Panc1 (cell line): Measurements from ENCODE around the gene TRAF7.
"Not testable (repeated sequence)": the region's sequence is repeated elsewhere in the genome, so short reads cannot be mapped to it uniquely, and the experiment has no call there.

ENCODE experiments used
- POLR2AphosphoS5 ChIP-seq: IDR thresholded peaks from 2 replicates; pipeline ENCODE4 v1.6.1; 2012; ENCODE audit warnings: mild to moderate bottlenecking, low read depth, low read length, moderate library complexity
- TCF7L2 ChIP-seq: IDR thresholded peaks from 2 replicates; pipeline ENCODE4 v1.6.1; 2011; ENCODE audit warnings: mild to moderate bottlenecking, low read depth, low read length, inconsistent platforms
- TF ChIP-seq, protein P1 (sequence below): fragments of 450-650 bp; IDR thresholded peaks from 2 replicates; pipeline ENCODE4 v1.5.1; 2017; ENCODE audit warnings: mild to moderate bottlenecking
- TF ChIP-seq, protein P2 (sequence below), 2 experiments: IDR thresholded peaks; 2 replicates each; pipeline ENCODE4 v1.6.1; 2011 to 2012; ENCODE audit warnings: low read depth in 2 of 2, control low read depth in 1 of 2, low read length in 1 of 2, mild to moderate bottlenecking in 1 of 2, moderate library complexity in 1 of 2; ENCODE audit not compliant: insufficient read depth in 1 of 2

DNA sequence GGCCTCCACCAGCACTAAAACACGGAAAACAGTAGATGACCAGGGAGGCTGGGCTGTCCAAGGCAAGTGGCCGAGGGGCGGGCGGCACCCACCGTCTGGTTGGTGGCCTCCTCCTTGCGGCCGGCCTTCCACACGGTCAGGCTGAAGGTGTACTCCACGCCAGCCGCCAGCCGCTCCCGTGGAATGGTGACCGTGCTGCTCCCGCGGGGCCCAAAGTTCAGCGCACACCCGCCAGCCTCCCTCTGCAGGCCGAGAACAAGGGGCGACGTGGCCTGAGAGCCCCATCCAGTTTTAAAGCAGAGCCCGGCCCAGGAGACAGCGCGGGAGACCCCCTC is 47.8 kb upstream of the TRAF7 start:
- TF ChIP-seq, protein P1, sequence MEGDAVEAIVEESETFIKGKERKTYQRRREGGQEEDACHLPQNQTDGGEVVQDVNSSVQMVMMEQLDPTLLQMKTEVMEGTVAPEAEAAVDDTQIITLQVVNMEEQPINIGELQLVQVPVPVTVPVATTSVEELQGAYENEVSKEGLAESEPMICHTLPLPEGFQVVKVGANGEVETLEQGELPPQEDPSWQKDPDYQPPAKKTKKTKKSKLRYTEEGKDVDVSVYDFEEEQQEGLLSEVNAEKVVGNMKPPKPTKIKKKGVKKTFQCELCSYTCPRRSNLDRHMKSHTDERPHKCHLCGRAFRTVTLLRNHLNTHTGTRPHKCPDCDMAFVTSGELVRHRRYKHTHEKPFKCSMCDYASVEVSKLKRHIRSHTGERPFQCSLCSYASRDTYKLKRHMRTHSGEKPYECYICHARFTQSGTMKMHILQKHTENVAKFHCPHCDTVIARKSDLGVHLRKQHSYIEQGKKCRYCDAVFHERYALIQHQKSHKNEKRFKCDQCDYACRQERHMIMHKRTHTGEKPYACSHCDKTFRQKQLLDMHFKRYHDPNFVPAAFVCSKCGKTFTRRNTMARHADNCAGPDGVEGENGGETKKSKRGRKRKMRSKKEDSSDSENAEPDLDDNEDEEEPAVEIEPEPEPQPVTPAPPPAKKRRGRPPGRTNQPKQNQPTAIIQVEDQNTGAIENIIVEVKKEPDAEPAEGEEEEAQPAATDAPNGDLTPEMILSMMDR, result not testable (repeated sequence)
- not testable (repeated sequence) for TF ChIP-seq TCF7L2, POLR2AphosphoS5
- TF ChIP-seq, protein P2, sequence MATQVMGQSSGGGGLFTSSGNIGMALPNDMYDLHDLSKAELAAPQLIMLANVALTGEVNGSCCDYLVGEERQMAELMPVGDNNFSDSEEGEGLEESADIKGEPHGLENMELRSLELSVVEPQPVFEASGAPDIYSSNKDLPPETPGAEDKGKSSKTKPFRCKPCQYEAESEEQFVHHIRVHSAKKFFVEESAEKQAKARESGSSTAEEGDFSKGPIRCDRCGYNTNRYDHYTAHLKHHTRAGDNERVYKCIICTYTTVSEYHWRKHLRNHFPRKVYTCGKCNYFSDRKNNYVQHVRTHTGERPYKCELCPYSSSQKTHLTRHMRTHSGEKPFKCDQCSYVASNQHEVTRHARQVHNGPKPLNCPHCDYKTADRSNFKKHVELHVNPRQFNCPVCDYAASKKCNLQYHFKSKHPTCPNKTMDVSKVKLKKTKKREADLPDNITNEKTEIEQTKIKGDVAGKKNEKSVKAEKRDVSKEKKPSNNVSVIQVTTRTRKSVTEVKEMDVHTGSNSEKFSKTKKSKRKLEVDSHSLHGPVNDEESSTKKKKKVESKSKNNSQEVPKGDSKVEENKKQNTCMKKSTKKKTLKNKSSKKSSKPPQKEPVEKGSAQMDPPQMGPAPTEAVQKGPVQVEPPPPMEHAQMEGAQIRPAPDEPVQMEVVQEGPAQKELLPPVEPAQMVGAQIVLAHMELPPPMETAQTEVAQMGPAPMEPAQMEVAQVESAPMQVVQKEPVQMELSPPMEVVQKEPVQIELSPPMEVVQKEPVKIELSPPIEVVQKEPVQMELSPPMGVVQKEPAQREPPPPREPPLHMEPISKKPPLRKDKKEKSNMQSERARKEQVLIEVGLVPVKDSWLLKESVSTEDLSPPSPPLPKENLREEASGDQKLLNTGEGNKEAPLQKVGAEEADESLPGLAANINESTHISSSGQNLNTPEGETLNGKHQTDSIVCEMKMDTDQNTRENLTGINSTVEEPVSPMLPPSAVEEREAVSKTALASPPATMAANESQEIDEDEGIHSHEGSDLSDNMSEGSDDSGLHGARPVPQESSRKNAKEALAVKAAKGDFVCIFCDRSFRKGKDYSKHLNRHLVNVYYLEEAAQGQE (IDR thresholded peaks at IDR 0.05; ENCODE audit: insufficient read depth in 1 of 2, low read depth in 2 of 2, low read length in 1 of 2), result not testable (repeated sequence)
